Effector memory CD4-positive, alpha-beta T cell (primary cell): Measurements from ENCODE around the gene UFSP2.

Source experiments
- DNase-seq, 3 donors: peaks; one replicate each; pipeline ENCODE4 v3.0.0-alpha.2; 2020
- H3K27ac ChIP-seq: 2 replicates; pipeline ENCODE4 v1.7.0; 2013; ENCODE audit warnings: mild to moderate bottlenecking, low read length, moderate library complexity; ENCODE audit not compliant: insufficient read depth, poor library complexity, severe bottlenecking
- H3K27me3 ChIP-seq: replicated peaks from 2 replicates; pipeline ENCODE4 v1.7.0; 2013; ENCODE audit warnings: mild to moderate bottlenecking, low read length; ENCODE audit not compliant: insufficient read depth, control insufficient read depth, poor library complexity, severe bottlenecking
- H3K36me3 ChIP-seq: 2 replicates; pipeline ENCODE4 v1.7.0; 2013; ENCODE audit warnings: mild to moderate bottlenecking, low read length, moderate library complexity; ENCODE audit not compliant: control insufficient read depth, insufficient read depth
- H3K4me1 ChIP-seq: 2 replicates; pipeline ENCODE4 v1.7.0; 2013; ENCODE audit warnings: low read length, mild to moderate bottlenecking; ENCODE audit not compliant: control insufficient read depth, insufficient read depth, poor library complexity, severe bottlenecking
- H3K4me3 ChIP-seq: 2 replicates; pipeline ENCODE4 v1.7.0; 2013; ENCODE audit warnings: low read length, low read depth, mild to moderate bottlenecking; ENCODE audit not compliant: insufficient read depth, poor library complexity, severe bottlenecking
- H3K9me3 ChIP-seq: 2 replicates; pipeline ENCODE4 v1.7.0; 2013; ENCODE audit warnings: mild to moderate bottlenecking, low read length, moderate library complexity; ENCODE audit not compliant: control insufficient read depth

Gene UFSP2

DNA sequence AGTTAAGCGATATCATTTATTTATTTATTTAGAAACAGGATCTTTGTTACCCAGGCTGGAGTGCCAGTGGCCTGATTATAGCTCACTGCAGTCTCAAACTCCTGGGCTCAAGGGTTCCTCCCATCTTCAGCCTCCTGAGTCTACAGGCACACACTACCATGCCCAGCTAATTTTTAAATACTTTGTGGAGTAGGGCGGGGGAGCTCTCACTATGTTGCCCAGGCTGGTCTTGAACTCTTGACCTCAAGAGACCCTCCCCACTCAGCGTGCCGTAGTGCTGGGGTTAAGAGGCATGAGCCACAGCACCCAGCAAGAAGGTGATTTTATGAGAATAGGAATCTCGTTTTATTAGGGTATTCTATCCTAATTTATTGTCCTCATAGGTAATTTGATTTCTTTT is 3.9 kb upstream of the UFSP2 start:
- H3K36me3 ChIP-seq, result no peaks in the 10 kb centered on the region
- H3K9me3 ChIP-seq, result no peaks in the 10 kb centered on the region
- H3K4me1 ChIP-seq, result peaks cover 9% of the 10 kb centered on the region
- H3K27ac ChIP-seq, result no peak overlapping the region
- no peak overlapping the region for H3K4me3 ChIP-seq
- DNase-seq, result no peak
- no peaks in the 10 kb centered on the region for H3K27me3 ChIP-seq

DNA sequence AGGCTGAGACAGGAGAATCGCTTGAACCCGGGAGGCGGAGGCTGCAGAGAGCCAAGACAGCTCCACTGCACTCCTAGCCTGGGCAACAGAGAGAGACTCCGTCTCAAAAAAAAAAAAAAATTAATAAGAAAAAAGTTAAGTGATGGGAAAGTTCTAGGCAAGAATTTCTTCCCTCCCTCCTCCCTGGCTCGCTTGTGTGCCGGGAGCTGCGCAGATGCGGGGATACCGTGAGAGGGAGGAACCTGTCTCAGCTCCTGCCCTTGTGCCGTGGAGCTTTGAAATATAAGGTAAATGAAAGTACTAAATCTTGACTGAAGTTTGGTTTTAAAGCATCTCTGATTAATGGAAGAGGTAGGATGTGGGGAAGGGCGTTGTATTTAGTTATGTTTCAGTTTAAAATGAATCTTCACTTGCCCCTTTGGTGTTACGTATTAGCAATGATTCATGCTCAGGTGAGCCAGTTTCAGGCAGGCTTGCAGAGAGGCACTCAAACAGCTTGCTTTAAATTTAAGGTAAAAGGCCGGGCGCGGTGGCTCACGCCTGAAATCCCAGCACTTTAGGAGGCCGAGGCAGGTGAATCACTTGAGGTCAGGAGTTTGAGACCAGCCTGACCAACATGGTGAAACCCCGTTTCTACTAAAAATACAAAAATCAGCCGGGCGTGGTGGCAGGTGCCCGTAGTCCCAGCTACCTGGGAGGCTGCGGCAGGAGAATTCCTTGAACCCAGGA is 1.4 kb upstream of the UFSP2 start:
- no peaks in the 10 kb centered on the region for H3K27me3 ChIP-seq
- H3K27ac ChIP-seq, result no peak overlapping the region
- H3K36me3 ChIP-seq, result no peaks in the 10 kb centered on the region
- H3K4me3 ChIP-seq, result no peak overlapping the region
- H3K4me1 ChIP-seq, result peaks cover 10% of the 10 kb centered on the region
- DNase-seq, result no peak
- no peaks in the 10 kb centered on the region for H3K9me3 ChIP-seq

DNA sequence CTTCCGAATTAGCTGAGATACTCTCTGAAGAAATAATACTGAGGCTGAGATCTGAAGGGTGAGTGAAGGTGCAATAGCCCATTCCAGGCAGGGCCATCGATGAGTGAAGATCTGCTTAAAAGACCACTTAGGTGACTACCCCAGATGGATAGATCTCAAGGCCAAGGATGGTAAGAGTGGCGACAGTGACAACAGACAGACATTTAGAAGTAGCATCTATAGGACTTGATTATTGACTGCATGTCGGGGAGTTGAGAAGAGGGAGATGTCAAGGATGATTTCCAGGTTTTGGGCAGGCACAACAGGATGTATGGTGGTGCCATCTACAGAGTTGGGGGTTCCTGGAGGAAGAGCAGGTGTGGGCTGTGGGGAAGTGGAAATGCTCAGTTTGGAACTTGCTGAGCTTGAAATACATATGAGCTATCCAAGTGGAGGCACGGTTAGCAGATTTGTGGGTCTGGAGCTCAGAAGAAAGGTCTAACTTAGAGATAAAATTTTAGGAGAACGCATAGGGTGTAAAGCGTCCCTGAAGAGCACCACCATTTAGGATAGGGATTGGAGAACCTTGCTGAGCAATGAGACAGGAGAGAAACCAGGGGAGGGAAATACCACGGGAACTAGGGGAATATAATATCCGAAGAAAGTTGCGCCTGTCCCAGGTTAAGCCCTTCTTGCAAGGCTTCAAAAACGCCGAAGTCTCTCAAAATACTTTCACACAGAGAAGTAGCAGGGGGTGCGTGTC is 688 bp downstream of the UFSP2 start:
- Histone ChIP-seq H3K9me3 (no peaks in the 10 kb centered on the region), H3K27me3 (no peaks in the 10 kb centered on the region), H3K36me3 (no peaks in the 10 kb centered on the region), H3K27ac (peak overlapping the region; percentile 99), H3K4me1 (peaks cover 10% of the 10 kb centered on the region), H3K4me3 (peak overlapping the region; percentile 78)
- no peak for DNase-seq

DNA sequence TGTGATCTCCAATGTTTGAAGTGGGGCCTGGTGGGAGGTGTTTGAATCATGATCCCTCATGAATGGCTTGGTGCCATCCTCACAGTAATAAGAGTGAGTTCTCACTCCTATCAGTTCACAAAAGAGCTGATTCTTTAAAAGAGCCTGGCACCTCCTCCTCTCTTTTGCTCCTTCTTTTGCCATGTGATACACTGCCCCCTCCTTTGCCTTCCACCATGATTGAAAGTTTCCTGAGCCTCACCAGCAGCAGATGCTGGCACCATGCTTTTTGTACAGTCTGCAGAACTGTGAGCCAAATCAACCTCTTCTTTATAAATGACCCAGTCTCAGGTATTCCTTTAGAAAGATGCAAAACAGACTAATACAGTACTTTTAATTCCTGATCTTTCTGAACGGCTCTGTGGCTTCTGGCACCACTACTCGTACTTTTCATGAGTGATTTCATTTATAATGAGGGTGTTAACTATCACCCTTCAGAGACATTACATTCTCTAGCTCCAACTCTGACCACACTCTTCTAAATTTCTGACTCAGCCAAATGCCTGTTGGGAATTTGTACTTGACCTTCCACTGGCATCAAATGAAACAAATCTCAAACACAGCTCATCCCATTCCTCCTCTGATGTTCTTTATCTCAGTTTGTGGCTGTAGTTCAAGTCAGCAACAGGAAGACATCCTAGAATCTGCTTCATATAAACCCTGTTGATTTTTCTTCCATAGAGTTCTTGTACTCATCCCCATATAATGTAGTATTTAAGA is 4.2 kb downstream of the UFSP2 start:
- no peak overlapping the region for H3K27ac ChIP-seq
- peaks cover 3% of the 10 kb centered on the region for H3K36me3 ChIP-seq
- H3K4me1 ChIP-seq, result peaks cover 10% of the 10 kb centered on the region
- H3K9me3 ChIP-seq, result no peaks in the 10 kb centered on the region
- H3K4me3 ChIP-seq, result no peak overlapping the region
- no peaks in the 10 kb centered on the region for H3K27me3 ChIP-seq
- no peak for DNase-seq

DNA sequence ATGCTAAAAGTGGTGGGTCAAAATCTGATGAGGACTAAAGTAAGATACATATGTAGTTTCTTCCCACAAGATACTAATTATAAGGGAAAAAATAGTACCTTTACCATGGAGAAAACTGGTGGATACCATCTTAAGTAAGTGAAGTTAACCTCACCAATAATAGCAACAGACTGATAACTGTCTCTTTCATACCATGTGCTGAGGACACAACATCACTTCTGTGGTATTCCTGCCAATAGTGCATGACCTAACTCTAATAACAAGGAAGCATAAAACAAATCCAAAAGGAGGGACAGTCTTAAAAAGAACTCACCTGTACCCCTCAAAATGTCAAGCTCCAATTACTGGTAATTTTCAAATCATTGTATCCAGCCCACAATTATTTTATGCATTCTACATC is 8.8 kb downstream of the UFSP2 start:
- Histone ChIP-seq H3K9me3 (no peaks in the 10 kb centered on the region), H3K4me3 (no peak overlapping the region), H3K27me3 (no peaks in the 10 kb centered on the region), H3K4me1 (no peaks in the 10 kb centered on the region), H3K36me3 (peaks cover 13% of the 10 kb centered on the region), H3K27ac (no peak overlapping the region)
- DNase-seq, result no peak

DNA sequence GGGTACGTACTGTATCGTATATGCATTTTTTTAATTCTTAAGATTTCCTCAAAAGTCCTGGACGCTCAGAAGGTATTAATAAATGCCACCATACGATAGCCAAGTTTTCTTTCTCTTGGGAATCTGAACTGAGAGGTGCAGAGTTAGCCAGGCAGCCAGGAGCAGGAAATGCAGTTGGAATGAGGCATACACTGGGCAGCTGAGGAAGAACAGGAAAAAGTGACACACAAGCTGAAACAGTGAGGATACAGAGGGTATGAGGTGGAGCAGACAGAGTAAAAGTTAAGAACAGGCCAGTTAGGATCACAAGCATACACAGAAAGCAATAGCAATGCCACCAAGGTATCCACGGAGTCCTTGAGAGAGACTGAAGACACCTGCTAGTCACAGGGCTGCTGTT is 13.4 kb downstream of the UFSP2 start:
- H3K9me3 ChIP-seq, result no peaks in the 10 kb centered on the region
- no peak overlapping the region for H3K27ac ChIP-seq
- no peak for DNase-seq
- H3K4me3 ChIP-seq, result no peak overlapping the region
- H3K27me3 ChIP-seq, result no peaks in the 10 kb centered on the region
- H3K36me3 ChIP-seq, result peaks cover 22% of the 10 kb centered on the region
- H3K4me1 ChIP-seq, result no peaks in the 10 kb centered on the region

DNA sequence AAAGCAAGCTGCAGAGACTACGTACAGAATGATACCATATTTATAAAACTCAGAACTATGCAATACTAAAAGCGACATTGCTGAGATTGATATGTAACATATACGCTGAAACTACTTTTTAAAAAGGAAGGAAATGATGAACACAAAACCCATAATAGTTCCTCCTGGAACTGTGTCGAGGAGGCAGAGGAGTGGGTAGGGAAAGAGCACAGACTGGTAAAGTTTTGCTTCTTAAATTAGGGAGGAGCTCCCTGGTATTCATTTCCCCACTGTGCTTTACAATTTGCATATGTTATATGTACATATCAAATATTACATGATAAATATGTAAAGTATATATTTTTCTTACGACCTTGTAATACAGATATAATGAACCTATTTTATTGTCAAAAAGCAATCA is 13.9 kb downstream of the UFSP2 start:
- Histone ChIP-seq H3K4me3 (no peak overlapping the region), H3K27me3 (no peaks in the 10 kb centered on the region), H3K27ac (no peak overlapping the region), H3K4me1 (no peaks in the 10 kb centered on the region), H3K36me3 (peaks cover 22% of the 10 kb centered on the region), H3K9me3 (no peaks in the 10 kb centered on the region)
- DNase-seq, result no peak

DNA sequence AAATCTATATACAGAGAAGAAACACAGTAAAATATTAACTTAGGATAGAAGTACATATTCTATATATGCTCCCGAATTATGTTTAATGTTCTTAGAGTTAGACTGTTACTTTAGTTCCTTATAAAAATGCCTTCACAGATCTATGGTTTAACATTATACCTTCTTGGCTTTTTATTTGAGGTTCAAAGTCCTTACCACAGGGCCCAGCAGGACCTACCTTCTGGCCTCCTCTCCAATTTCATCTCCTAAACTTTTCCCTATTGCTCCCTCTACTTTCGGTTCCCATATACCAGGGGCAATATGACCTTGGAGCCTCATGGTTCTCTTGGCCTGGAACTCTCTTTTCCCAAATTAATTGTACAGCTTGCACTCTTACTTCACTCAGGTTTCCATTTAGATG is 17.3 kb downstream of the UFSP2 start:
- Histone ChIP-seq H3K4me1 (no peaks in the 10 kb centered on the region), H3K9me3 (no peaks in the 10 kb centered on the region), H3K27me3 (no peaks in the 10 kb centered on the region), H3K27ac (no peak overlapping the region), H3K4me3 (no peak overlapping the region), H3K36me3 (peaks cover 17% of the 10 kb centered on the region)
- no peak for DNase-seq

DNA sequence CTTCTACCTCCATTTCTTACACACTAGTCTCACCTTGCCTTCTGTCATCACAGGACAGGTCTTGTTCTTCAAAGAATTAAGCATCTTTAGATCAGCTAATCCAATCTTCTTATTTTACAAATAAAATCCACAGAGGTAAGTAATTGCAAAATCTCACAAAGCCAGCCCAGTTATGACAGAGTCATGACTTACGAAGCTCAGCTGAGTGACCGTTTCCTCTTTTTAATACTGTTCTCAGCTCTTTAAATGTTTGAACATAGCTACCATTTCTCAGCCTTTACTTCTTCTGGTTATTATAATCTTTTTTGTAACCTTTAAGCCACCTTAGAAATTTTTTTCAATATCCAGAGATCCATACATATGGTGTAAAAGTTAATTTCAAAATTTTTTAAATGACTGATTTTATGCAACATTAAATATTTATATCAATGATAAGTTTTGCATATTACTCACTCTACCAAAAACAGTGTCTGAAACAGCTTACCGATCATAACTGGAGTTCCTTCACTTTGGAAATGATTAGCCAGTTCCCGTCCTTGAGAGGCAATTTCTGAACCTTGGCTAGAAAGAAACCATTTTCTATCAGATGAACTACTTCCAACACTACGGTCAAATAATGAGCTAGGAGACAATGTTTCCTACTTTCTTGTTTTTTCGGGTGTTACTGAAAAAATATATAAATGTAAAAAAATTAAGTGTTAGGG is 20.3 kb downstream of the UFSP2 start:
- Histone ChIP-seq H3K9me3 (no peaks in the 10 kb centered on the region), H3K27me3 (no peaks in the 10 kb centered on the region), H3K4me1 (no peaks in the 10 kb centered on the region), H3K27ac (no peak overlapping the region), H3K36me3 (peaks cover 35% of the 10 kb centered on the region), H3K4me3 (no peak overlapping the region)
- no peak for DNase-seq
